GM12878 (cell line): Measurements from ENCODE around the gene DENND4C. TPM values are rescaled to one million over a fixed set of nuclear protein-coding genes. Genes with fewer than 3 reads are reported as not detected.

Experiments
- ATAC-seq: fragments of 200-7000 bp; cut with Tn5 transposase; 3 replicates; pipeline ENCODE4 v1.9.1; 2020; ENCODE audit warnings: mild to moderate bottlenecking, moderate library complexity
- BruUV-seq: library from RNA; stranded (reverse); fragments of 400-500 nt; replicated peaks from 2 replicates; lab custom pipeline; 2021; lab: Mats Ljungman, UMichigan
- CTCF ChIA-PET: fragments of 300-600 bp; sonication (Branson Sonifier 250); formaldehyde crosslinking; extraction: SDS; loops from one replicate; lab custom pipeline; 2021; ENCODE audit warnings: inconsistent platforms; lab: Yijun Ruan, JAX
- POLR2A ChIA-PET: fragments of 350-600 bp; formaldehyde crosslinking; extraction: SDS; loops from one replicate; lab custom pipeline; 2021; ENCODE audit warnings: inconsistent platforms; lab: Charles Lee
- RAD21 ChIA-PET: fragments of 300-600 bp; sonication (Branson Sonifier 250); formaldehyde crosslinking; loops from one replicate; lab custom pipeline; 2023; ENCODE audit warnings: antibody characterized with exemption; ENCODE audit not compliant: unreplicated experiment; lab: Charles Lee
- SMC1A ChIA-PET: fragments of 300-600 bp; sonication (Branson Sonifier 250); formaldehyde crosslinking; loops from one replicate; lab custom pipeline; 2023; ENCODE audit not compliant: unreplicated experiment, uncharacterized antibody; lab: Charles Lee
- DNase-seq: peaks from one replicate; pipeline ENCODE4 v3.0.0-alpha.2; 2011; ENCODE audit warnings: low read depth, low spot score
- FAIRE-seq: peaks from 3 replicates; lab custom pipeline; 2011; peaks lifted over from hg19 to GRCh38; lab: Jason Lieb, UNC
- H2AFZ ChIP-seq: 2 replicates; pipeline ENCODE4 v1.6.0; 2011; ENCODE audit warnings: low read depth, low read length, control low read depth; ENCODE audit not compliant: control insufficient read depth
- H3K27ac ChIP-seq: 2 replicates; pipeline ENCODE4 v1.5.1; 2011; ENCODE audit warnings: control low read depth; ENCODE audit not compliant: control insufficient read depth, insufficient read depth
- H3K27me3 ChIP-seq, 2 experiments: replicated peaks in 1 of 2; 2 replicates each; pipeline versions ENCODE4 v1.6.0 to v1.6.1; 2011; ENCODE audit warnings: low read length in 1 of 2; ENCODE audit not compliant: control insufficient read depth in 2 of 2, insufficient read depth in 2 of 2
- H3K36me3 ChIP-seq, 2 experiments: 2 replicates each; pipeline ENCODE4 v1.5.1; 2011; ENCODE audit warnings: low read length in 1 of 2; ENCODE audit not compliant: control insufficient read depth in 2 of 2, insufficient read depth in 2 of 2
- H3K4me1 ChIP-seq: 2 replicates; pipeline ENCODE4 v1.6.1; 2011; ENCODE audit warnings: mild to moderate bottlenecking, low read length, moderate library complexity, mixed read lengths; ENCODE audit not compliant: control insufficient read depth, insufficient read depth
- H3K4me2 ChIP-seq: 2 replicates; pipeline ENCODE4 v1.6.0; 2011; ENCODE audit warnings: control low read depth; ENCODE audit not compliant: control insufficient read depth, insufficient read depth
- H3K4me3 ChIP-seq: fragments of 200-600 bp; sonication (generic); 2 replicates; pipeline ENCODE4 v1.5.1; 2016
- H3K79me2 ChIP-seq: 2 replicates; pipeline ENCODE4 v1.6.0; 2011; ENCODE audit warnings: low read length; ENCODE audit not compliant: control insufficient read depth, insufficient read depth
- H3K9ac ChIP-seq: 2 replicates; pipeline ENCODE4 v1.8.0; 2011; ENCODE audit warnings: low read length, control low read depth, mixed read lengths; ENCODE audit not compliant: control insufficient read depth, insufficient read depth
- H3K9me3 ChIP-seq: replicated peaks from 3 replicates; pipeline ENCODE4 v1.5.1; 2011; ENCODE audit warnings: mild to moderate bottlenecking, low read length; ENCODE audit not compliant: control insufficient read depth, insufficient read depth
- H4K20me1 ChIP-seq: 2 replicates; pipeline ENCODE4 v1.6.0; 2011; ENCODE audit not compliant: control insufficient read depth, insufficient read depth
- BRCA1 ChIP-seq: IDR thresholded peaks from 2 replicates; pipeline ENCODE4 v1.6.1; 2011; ENCODE audit warnings: low read depth, low read length, improper control_type of control experiment
- CBFB ChIP-seq: IDR thresholded peaks from 2 replicates; pipeline ENCODE4 v1.6.1; 2016; ENCODE audit warnings: antibody characterized with exemption, low read depth
- CBX3 ChIP-seq: fragments of 200-600 bp; sonication (generic); IDR thresholded peaks from 2 replicates; pipeline ENCODE4 v1.6.1; 2016; ENCODE audit warnings: low read depth, borderline replicate concordance
- GABPA ChIP-seq: IDR thresholded peaks from 2 replicates; pipeline ENCODE4 v1.6.1; 2014; ENCODE audit warnings: antibody characterized with exemption, low read depth, mild to moderate bottlenecking, inconsistent platforms
- HDAC6 ChIP-seq: fragments of 200-600 bp; sonication (generic); IDR thresholded peaks from one replicate; pipeline ENCODE4 v1.8.0; 2017; ENCODE audit warnings: antibody characterized with exemption; ENCODE audit not compliant: unreplicated experiment
- JUND ChIP-seq: IDR thresholded peaks from 2 replicates; pipeline ENCODE4 v1.6.1; 2012; ENCODE audit warnings: low read depth, mild to moderate bottlenecking, low read length, improper control_type of control experiment, moderate library complexity
- MEF2B ChIP-seq: fragments of 450-650 bp; IDR thresholded peaks from 2 replicates; pipeline ENCODE4 v1.6.1; 2018; ENCODE audit warnings: mild to moderate bottlenecking, moderate library complexity; ENCODE audit not compliant: partially characterized antibody, poor library complexity, severe bottlenecking
- MYB ChIP-seq: fragments of 150-350 bp; IDR thresholded peaks from 2 replicates; pipeline ENCODE4 v1.6.1; 2014; ENCODE audit warnings: mild to moderate bottlenecking, low read depth, low read length, borderline replicate concordance
- REST ChIP-seq: IDR thresholded peaks from 2 replicates; pipeline ENCODE4 v1.6.1; 2012; ENCODE audit warnings: mild to moderate bottlenecking, low read depth, low read length
- SIN3A ChIP-seq: IDR thresholded peaks from 2 replicates; pipeline ENCODE4 v1.6.1; 2012; ENCODE audit warnings: low read depth, low read length, improper control_type of control experiment
- TBL1XR1 ChIP-seq: IDR thresholded peaks from 2 replicates; pipeline ENCODE4 v1.6.1; 2012; ENCODE audit warnings: low read depth, low read length, improper control_type of control experiment
- ZZZ3 ChIP-seq: IDR thresholded peaks from 2 replicates; pipeline ENCODE4 v1.6.1; 2011; ENCODE audit warnings: low read depth; ENCODE audit not compliant: control insufficient read depth, insufficient read length
- WGBS: methylation state at CpG from one replicate; pipeline ENCODE4 v1.1.6; 2016; ENCODE audit warnings: low lambda C conversion rate; ENCODE audit not compliant: insufficient replicate concordance, insufficient coverage; ENCODE audit errors: missing lambda C conversion rate; 5-methylcytosine and 5-hydroxymethylcytosine counted together
- in situ Hi-C: fragments of 300-500 bp; cut with MboI; formaldehyde crosslinking; loops from 9 replicates; pipeline ENCODE4 v1.14.3; 2018; ENCODE audit warnings: mixed read lengths
- intact Hi-C: fragments of 100-400 bp; cut with micrococcal nuclease; formaldehyde crosslinking; loops from one replicate; pipeline ENCODE4 v1.14.2; 2022; ENCODE audit not compliant: unreplicated experiment
- polyA plus RNA-seq, 11 experiments: library from polyadenylated mRNA; depleted of rRNA in 4 of 11; unstranded in 6 of 11; stranded (reverse) in 5 of 11; fragments of >200 nt; fragmentation: Nextera tagmentation in 4 of 11; fragmentation: Illumina TruSeq in 1 of 11; extraction: Ambion mirVana in 4 of 11; extraction: Trizol in 1 of 11; gene quantifications; 1 replicate in 1 of 11; 2 replicates in 10 of 11; pipeline versions ENCODE4 v1.2.1 to v1.2.3, GENCODE V29; 2011 to 2016; ENCODE audit warnings: inconsistent platforms in 2 of 11, missing spikeins in 2 of 11, low read depth in 1 of 11
- total RNA-seq, 4 experiments: library from RNA; depleted of rRNA in 3 of 4; stranded (reverse); fragments of >200 nt in 3 of 4; fragmentation: Illumina TruSeq in 1 of 4; extraction: Trizol in 1 of 4; gene quantifications; 2 replicates each; pipeline versions ENCODE4 v1.2.1 to v1.2.3, GENCODE V29; 2013 to 2021
- TF ChIP-seq, protein P1 (sequence below): fragments of 450-650 bp; IDR thresholded peaks from 2 replicates; pipeline ENCODE4 v1.6.1; 2016; ENCODE audit warnings: mild to moderate bottlenecking

The DENND4C gene
- total and polyA plus RNA-seq, 10 of the 15 experiments (the other 5 are each of a cell fraction or from before 2014, with no cell fraction given) = 8.2 to 49.3 (median 24.7) TPM

DNA sequence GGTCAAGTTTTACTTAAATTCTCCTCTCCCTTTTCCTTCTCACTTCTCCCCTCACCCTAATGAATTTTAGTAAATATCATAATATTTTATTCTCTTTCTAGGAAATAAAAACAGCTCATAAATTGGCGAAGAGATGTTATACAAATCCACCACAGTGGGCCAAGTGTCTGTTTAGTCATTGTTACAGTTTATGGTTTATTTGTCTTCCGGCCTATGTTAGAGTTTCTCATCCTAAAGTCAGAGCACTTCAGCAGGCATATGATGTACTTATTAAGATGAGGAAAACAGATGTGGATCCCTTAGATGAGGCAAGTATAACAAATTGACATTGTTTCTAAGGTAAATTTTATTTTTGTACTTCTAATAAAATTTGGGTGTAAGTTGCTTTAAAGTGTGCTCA is 101.4 kb downstream of the DENND4C start:
- no peak overlapping the region for H2AFZ ChIP-seq
- H3K36me3 ChIP-seq = peaks cover 0 to 10% of the 10 kb centered on the region in 2 experiments; a peak in 2 of 4 replicates
- H3K4me2 ChIP-seq = no peak overlapping the region
- POLR2A ChIA-PET = no interaction called here
- no peak overlapping the region for H3K4me3 ChIP-seq
- no peak overlapping the region for H3K9ac ChIP-seq
- no peaks in the 10 kb centered on the region for H3K4me1 ChIP-seq
- no peaks in the 10 kb centered on the region for H3K9me3 ChIP-seq
- H4K20me1 ChIP-seq = no peaks in the 10 kb centered on the region
- BruUV-seq = no TSS peak
- H3K27ac ChIP-seq = no peak overlapping the region
- no peaks in the 10 kb centered on the region for H3K79me2 ChIP-seq
- ATAC-seq (no peak), DNase-seq (no peak), FAIRE-seq (no peak)
- intact Hi-C loops = no loop called here
- 96% methylated on average over 2 of the region's 2 CpGs for WGBS
- CTCF ChIA-PET = interaction anchor here (0.6 to 1.5 kb wide), 3 partner anchors 27 to 100 kb away, joined by 3 to 5 read pairs (median 4); no protein-coding TSS in a partner anchor
- no peak for TF ChIP-seq REST
- TF ChIP-seq, protein P1, sequence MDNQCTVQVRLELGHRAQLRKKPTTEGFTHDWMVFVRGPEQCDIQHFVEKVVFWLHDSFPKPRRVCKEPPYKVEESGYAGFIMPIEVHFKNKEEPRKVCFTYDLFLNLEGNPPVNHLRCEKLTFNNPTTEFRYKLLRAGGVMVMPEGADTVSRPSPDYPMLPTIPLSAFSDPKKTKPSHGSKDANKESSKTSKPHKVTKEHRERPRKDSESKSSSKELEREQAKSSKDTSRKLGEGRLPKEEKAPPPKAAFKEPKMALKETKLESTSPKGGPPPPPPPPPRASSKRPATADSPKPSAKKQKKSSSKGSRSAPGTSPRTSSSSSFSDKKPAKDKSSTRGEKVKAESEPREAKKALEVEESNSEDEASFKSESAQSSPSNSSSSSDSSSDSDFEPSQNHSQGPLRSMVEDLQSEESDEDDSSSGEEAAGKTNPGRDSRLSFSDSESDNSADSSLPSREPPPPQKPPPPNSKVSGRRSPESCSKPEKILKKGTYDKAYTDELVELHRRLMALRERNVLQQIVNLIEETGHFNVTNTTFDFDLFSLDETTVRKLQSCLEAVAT = no peak
- no peak for TF ChIP-seq ZZZ3
- no peak for TF ChIP-seq HDAC6
- TF ChIP-seq TBL1XR1 = no peak
- no peak for TF ChIP-seq MEF2B
- no peak for TF ChIP-seq GABPA
- TF ChIP-seq BRCA1 = no peak
- no peak for TF ChIP-seq CBX3
- no peak for TF ChIP-seq CBFB
- no peak for TF ChIP-seq SIN3A
- TF ChIP-seq MYB = no peak
- TF ChIP-seq JUND = no peak
- RAD21 ChIA-PET = no interaction called here
- no peaks in the 10 kb centered on the region for H3K27me3 ChIP-seq
- in situ Hi-C loops = no loop called here
- SMC1A ChIA-PET = interaction anchor here (0.6 to 1.0 kb wide), 3 partner anchors 9 to 224 kb away, joined by 3 to 4 read pairs (median 3); no protein-coding TSS in a partner anchor
